ENCODE data around the gene LTN1. TPM values are rescaled to one million over a fixed set of nuclear protein-coding genes. Genes with fewer than 3 reads are reported as not detected.

LTN1 gene
- polyA plus RNA-seq, 2 of the 4 experiments (the other 2 are of a cell fraction), result 6.9 to 12.3 TPM

GRCh38 chr21:28922368-28922767, 70.3 kb downstream of the LTN1 start:
- H3K4me3 ChIP-seq, result no peak overlapping the region
- ChIA-PET CTCF (no interaction called here), POLR2A (no interaction called here)
- WGBS (ENCODE audit: missing lambda C conversion rate), result 90% methylated on average over 7 of the region's 7 CpGs
- H3K9me3 ChIP-seq, result no peaks in the 10 kb centered on the region
- TF ChIP-seq, protein P1, sequence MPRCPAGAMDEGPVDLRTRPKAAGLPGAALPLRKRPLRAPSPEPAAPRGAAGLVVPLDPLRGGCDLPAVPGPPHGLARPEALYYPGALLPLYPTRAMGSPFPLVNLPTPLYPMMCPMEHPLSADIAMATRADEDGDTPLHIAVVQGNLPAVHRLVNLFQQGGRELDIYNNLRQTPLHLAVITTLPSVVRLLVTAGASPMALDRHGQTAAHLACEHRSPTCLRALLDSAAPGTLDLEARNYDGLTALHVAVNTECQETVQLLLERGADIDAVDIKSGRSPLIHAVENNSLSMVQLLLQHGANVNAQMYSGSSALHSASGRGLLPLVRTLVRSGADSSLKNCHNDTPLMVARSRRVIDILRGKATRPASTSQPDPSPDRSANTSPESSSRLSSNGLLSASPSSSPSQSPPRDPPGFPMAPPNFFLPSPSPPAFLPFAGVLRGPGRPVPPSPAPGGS (IDR thresholded peaks at IDR 0.05), result no peak
- TF ChIP-seq, protein P2, sequence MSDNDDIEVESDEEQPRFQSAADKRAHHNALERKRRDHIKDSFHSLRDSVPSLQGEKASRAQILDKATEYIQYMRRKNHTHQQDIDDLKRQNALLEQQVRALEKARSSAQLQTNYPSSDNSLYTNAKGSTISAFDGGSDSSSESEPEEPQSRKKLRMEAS (IDR thresholded peaks at IDR 0.05), result no peak
- TF ChIP-seq CBX8 (IDR thresholded peaks at IDR 0.05) (no peak), TP53 (CRISPR knock-in tag; IDR thresholded peaks at IDR 0.05) (no peak), POLR2A (IDR thresholded peaks at IDR 0.05; ENCODE audit: low read length) (no peak), RARB (CRISPR knock-in tag; IDR thresholded peaks at IDR 0.05) (no peak), KDM1A (IDR thresholded peaks at IDR 0.05; ENCODE audit: low read depth) (no peak)
- TF ChIP-seq, protein P3, sequence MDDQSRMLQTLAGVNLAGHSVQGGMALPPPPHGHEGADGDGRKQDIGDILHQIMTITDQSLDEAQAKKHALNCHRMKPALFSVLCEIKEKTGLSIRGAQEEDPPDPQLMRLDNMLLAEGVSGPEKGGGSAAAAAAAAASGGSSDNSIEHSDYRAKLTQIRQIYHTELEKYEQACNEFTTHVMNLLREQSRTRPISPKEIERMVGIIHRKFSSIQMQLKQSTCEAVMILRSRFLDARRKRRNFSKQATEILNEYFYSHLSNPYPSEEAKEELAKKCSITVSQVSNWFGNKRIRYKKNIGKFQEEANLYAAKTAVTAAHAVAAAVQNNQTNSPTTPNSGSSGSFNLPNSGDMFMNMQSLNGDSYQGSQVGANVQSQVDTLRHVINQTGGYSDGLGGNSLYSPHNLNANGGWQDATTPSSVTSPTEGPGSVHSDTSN (IDR thresholded peaks at IDR 0.05), result no peak
- DNase-seq (ENCODE audit: low read depth in 1 of 2, low spot score in 1 of 2), result no peak
- H3K4me1 ChIP-seq, result no peaks in the 10 kb centered on the region
- H3K4me2 ChIP-seq, result no peak overlapping the region
- H3K27ac ChIP-seq, result no peak overlapping the region
- no peak for FAIRE-seq
- ATAC-seq, result no peak

- Histone ChIP-seq H3K9me3 (no peaks in the 10 kb centered on the region), H3K4me2 (no peak overlapping the region), H3K27ac (no peak overlapping the region), H3K4me1 (no peaks in the 10 kb centered on the region), H3K4me3 (no peak overlapping the region)
- POLR2A ChIA-PET, result no interaction called here
- no peak for TF ChIP-seq BHLHE40 (IDR thresholded peaks at IDR 0.05; ENCODE audit: low read depth, low read length)
- TF ChIP-seq MAFK (IDR thresholded peaks at IDR 0.05; ENCODE audit: partially characterized antibody), result no peak
- no peak for TF ChIP-seq KDM5A (IDR thresholded peaks at IDR 0.05)
- no peak for TF ChIP-seq RFX5 (IDR thresholded peaks at IDR 0.05)
- no peak for TF ChIP-seq HDAC2 (IDR thresholded peaks at IDR 0.05)
- no peak for TF ChIP-seq HOXB13 (CRISPR knock-in tag; IDR thresholded peaks at IDR 0.05; ENCODE audit: low read depth)
- TF ChIP-seq, protein P1 (IDR thresholded peaks at IDR 0.05), result no peak
- TF ChIP-seq EHMT2 (IDR thresholded peaks at IDR 0.05; ENCODE audit: low read depth), result no peak
- no peak for TF ChIP-seq ESRRA (IDR thresholded peaks at IDR 0.05; ENCODE audit: borderline replicate concordance, low read length)
- no peak for TF ChIP-seq EHF (CRISPR knock-in tag; IDR thresholded peaks at IDR 0.05)
- TF ChIP-seq, protein P4, sequence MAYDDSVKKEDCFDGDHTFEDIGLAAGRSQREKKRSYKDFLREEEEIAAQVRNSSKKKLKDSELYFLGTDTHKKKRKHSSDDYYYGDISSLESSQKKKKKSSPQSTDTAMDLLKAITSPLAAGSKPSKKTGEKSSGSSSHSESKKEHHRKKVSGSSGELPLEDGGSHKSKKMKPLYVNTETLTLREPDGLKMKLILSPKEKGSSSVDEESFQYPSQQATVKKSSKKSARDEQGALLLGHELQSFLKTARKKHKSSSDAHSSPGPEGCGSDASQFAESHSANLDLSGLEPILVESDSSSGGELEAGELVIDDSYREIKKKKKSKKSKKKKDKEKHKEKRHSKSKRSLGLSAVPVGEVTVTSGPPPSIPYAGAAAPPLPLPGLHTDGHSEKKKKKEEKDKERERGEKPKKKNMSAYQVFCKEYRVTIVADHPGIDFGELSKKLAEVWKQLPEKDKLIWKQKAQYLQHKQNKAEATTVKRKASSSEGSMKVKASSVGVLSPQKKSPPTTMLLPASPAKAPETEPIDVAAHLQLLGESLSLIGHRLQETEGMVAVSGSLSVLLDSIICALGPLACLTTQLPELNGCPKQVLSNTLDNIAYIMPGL (CRISPR knock-in tag; IDR thresholded peaks at IDR 0.05; ENCODE audit: borderline replicate concordance), result no peak
- TF ChIP-seq JUNB (IDR thresholded peaks at IDR 0.05), result no peak
- no peak for TF ChIP-seq CEBPB (IDR thresholded peaks at IDR 0.05)
- TF ChIP-seq ZNF302 (CRISPR knock-in tag; IDR thresholded peaks at IDR 0.05), result no peak
- TF ChIP-seq RARB (CRISPR knock-in tag; IDR thresholded peaks at IDR 0.05), result no peak
- whole genome bisulfite sequencing (ENCODE audit: missing lambda C conversion rate), result 66% methylated on average over 4 of the region's 4 CpGs
- CTCF ChIA-PET, result no interaction called here
- DNase-seq (ENCODE audit: low read depth in 1 of 2, low spot score in 1 of 2) (no peak), ATAC-seq (no peak), FAIRE-seq (no peak)
Measured at GRCh38 chr21:28916150-28916893, 76.4 kb downstream of the LTN1 start.

Measured in A549 (cell line).